RWPE1 (cell line): ENCODE results near the gene PPM1B.
"Not testable (repeated sequence)": the region's sequence is repeated elsewhere in the genome, so short reads cannot be mapped to it uniquely, and the experiment has no call there.

Experiments used
- CTCF ChIA-PET: fragments of 350-600 bp; sonication (Branson Sonifier 250); formaldehyde crosslinking; extraction: SDS; loops from one replicate; lab custom pipeline; 2021; lab: Yijun Ruan, JAX
- POLR2A ChIA-PET: fragments of 400-600 bp; formaldehyde crosslinking; extraction: SDS; loops from one replicate; lab custom pipeline; 2020; ENCODE audit warnings: antibody characterized with exemption; ENCODE audit not compliant: low non-redundant PET; lab: Yijun Ruan, JAX
- DNase-seq: peaks from one replicate; pipeline ENCODE4 v3.0.0; 2012; ENCODE audit warnings: low spot score
- H3K27ac ChIP-seq: fragments of 450-650 bp; 2 replicates; pipeline ENCODE4 v1.5.1; 2017
- TF ChIP-seq, protein P1 (sequence below): fragments of 450-650 bp; conservative IDR thresholded peaks from 2 replicates; pipeline ENCODE4 v1.5.1; 2017; ENCODE audit warnings: low read depth, mild to moderate bottlenecking

PPM1B gene

DNA sequence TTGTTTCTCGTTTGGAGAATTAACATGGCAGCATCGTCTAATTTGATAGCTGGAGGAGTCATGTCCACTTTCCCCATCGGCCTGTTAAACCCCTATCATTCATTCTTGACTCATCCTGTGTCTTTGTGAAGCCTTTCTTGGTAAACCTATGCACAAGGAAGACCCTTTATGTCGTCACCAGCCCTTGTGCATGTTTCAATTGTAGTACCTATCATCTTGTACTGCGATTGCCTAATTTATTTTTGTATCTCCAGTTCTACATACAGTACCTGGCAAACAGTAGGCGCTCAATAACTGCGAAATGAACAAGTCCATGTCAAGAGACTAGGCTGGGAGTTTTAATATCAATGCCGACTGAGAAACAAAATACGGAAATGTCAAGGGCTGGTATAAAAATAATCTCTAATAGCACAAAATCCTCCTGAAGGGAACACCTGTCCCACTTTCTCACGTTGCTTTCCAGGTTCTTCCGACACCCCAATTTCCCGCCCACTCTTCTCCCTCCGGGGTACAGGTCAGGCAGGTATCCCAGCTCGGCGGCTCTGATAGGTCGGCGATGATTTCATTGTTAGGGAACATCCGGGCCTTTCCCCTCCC lies 1.3 kb upstream of the PPM1B start:
- TF ChIP-seq, protein P1, sequence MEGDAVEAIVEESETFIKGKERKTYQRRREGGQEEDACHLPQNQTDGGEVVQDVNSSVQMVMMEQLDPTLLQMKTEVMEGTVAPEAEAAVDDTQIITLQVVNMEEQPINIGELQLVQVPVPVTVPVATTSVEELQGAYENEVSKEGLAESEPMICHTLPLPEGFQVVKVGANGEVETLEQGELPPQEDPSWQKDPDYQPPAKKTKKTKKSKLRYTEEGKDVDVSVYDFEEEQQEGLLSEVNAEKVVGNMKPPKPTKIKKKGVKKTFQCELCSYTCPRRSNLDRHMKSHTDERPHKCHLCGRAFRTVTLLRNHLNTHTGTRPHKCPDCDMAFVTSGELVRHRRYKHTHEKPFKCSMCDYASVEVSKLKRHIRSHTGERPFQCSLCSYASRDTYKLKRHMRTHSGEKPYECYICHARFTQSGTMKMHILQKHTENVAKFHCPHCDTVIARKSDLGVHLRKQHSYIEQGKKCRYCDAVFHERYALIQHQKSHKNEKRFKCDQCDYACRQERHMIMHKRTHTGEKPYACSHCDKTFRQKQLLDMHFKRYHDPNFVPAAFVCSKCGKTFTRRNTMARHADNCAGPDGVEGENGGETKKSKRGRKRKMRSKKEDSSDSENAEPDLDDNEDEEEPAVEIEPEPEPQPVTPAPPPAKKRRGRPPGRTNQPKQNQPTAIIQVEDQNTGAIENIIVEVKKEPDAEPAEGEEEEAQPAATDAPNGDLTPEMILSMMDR: no peak
- ChIA-PET CTCF (no interaction called here), POLR2A (interaction anchor here (0.6 kb wide), 1 partner anchor 415 kb away, joined by 9 read pairs; no protein-coding TSS in a partner anchor)
- no peak for DNase-seq
- H3K27ac ChIP-seq: peak overlapping the region; percentile 97

DNA sequence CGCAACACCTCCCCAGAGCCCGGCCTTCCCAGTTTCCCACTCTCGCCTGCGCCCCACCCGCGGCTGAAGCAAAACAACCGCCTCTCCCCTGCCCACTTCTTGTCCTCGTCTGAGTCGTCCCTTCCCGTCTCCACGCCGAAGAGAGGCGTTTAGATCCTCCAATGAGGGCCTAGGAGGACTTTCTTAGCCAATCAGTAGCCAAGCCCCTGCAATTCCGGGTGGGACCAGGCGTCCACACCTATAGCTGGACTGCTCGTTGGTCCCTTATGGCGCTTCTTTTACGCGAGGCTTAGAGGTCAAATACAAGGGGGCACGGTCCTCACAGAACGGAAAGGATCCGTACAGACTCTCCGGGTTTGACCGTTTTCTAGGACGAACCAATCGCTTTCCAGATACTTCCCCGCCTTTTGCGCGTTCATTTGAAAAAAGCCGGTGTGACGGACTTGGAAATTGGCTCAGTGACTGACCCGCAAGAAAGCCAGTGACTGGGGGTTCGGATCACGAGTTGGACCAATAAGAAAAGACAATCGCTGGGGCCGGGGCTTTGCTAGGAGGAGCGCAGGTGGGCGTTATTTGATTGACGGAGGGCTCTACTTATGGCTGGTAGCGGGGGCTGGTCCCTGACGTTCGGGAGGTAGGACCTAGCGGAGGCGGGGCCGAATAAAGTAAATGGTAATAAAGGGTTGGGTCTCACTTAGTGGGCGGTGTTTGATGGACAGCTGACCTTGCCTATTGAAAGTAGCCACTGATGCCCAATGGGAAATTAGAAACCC lies 581 bp upstream of the PPM1B start:
- peak overlapping the region; percentile 97 for H3K27ac ChIP-seq
- CTCF ChIA-PET: no interaction called here
- peak; percentile 99 for DNase-seq
- POLR2A ChIA-PET: interaction anchor here (0.6 kb wide), 4 partner anchors 73 to 842 kb away, joined by 3 to 9 read pairs (median 3); no protein-coding TSS in a partner anchor
- TF ChIP-seq, protein P1: no peak

DNA sequence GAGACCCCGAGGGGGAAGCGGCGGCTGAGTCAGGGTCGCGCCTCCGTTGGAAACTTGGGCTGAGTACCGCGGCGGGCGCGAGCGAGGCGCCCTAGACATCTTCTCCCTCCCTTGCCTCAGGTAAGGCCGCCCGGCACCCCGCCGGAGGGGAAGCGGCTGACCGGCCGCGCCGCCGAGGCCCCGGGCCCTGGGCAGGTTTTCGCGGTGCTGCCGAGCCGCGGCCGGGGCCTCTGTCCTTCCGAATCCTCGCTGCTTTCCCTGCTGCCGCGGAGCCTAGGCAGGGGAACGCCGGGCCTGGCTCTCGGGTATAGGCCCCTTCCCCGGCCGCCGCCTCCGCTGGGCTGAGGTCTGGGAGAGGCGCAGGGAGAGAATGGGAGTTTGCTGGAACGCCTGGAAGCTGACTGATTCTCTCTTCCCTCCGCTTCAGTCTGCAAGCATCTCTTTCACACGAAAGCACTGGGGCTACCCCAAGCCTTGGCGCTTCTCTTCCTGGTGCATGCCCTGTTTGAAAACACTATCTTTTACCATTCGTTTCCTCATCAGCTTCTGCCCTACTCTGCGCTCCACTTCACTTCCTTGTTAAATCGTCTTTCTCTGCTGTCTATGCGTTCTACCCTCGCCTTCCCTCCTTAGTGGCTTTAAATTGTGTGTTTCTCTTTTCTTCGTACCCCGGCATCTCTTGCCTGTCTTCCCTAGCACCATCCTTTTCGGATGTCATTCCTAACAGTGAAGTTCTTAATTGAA lies 652 bp downstream of the PPM1B start:
- POLR2A ChIA-PET: interaction anchor here (0.5 to 0.6 kb wide), 2 partner anchors 79 to 788 kb away, joined by 3 to 4 read pairs; no protein-coding TSS in a partner anchor
- CTCF ChIA-PET: interaction anchor here (0.6 to 1.0 kb wide), 2 partner anchors 10 to 123 kb away, joined by 3 to 5 read pairs; no protein-coding TSS in a partner anchor
- peak overlapping the region; percentile 97 for H3K27ac ChIP-seq
- DNase-seq: peak; percentile 28
- TF ChIP-seq, protein P1: no peak

DNA sequence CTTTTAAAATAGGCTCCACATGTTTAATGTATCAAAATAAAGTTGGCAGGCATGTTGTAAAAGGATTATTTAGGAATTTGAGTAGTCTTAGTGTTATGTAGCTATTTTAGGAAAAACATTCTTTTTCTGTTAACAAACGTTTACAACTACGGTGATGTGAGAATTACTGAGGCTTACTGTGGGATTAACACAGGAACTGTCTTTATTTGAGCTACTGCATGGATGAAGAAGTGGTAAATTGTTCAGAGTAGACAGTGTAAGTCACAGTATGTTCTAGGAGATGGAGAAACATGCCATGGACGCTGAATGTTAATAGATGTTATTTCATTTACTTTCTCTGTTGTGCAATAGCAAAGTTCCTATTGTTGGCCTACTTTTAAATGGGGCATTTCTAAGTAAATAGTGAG lies 1.6 kb downstream of the PPM1B start:
- H3K27ac ChIP-seq: no peak overlapping the region
- no peak for DNase-seq
- ChIA-PET POLR2A (no interaction called here), CTCF (interaction anchor here (0.5 to 1.3 kb wide), 4 partner anchors 9 to 126 kb away, joined by 3 to 5 read pairs (median 4); no protein-coding TSS in a partner anchor)
- TF ChIP-seq, protein P1: no peak

DNA sequence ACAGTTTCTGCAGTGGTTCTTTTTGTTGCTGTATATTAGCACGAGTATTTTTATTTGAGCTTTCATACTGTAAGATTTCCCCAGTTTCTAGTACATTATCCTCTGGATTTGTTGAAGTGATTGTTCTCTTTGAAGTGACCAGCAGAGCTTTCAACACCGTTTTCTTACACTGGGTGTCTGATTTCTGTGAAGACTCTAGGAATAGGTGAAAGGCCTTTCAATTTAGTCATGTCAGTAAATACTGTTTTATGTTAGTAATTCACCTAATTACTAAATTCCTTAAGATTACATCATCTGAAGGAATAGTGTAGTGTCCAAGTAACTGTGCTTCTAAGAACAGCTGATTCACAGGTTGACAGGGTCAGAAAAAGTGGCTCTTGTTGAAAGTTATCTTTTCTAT lies 2.3 kb downstream of the PPM1B start:
- ChIA-PET CTCF (interaction anchor here (1.1 to 1.3 kb wide), 2 partner anchors 84 to 127 kb away, joined by 4 to 5 read pairs; no protein-coding TSS in a partner anchor), POLR2A (no interaction called here)
- DNase-seq: peak; percentile 38
- peak overlapping the region; percentile 65 for H3K27ac ChIP-seq
- TF ChIP-seq, protein P1: no peak

DNA sequence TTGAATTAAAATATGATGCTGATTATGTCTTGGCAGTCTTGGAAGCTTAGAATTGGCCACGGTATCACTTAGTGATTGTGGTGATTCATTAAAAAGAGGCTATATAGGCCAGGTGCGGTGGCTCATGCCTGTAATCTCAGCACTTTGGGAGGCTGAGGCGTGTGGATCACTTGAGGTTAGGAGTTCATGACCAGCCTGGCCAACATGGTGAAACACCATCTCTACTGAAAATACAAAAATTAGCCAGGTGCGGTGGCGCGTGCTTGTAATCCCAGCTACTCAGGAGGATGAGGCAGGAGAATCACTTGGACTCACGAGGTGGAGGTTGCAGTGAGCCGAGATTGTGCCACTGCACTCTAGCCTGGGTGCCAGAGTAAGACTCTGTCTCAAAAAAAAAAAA lies 2.8 kb downstream of the PPM1B start:
- H3K27ac ChIP-seq: peak overlapping the region; percentile 65
- DNase-seq, POLR2A ChIA-PET: not testable (repeated sequence)
- CTCF ChIA-PET: interaction anchor here (0.6 to 1.3 kb wide), 2 partner anchors 85 to 155 kb away, joined by 3 to 5 read pairs; no protein-coding TSS in a partner anchor
